Gastroesophageal sphincter (tissue), 3 donors: ENCODE results near the gene NFKB1.

Source experiments
- EP300 ChIP-seq: sonication (generic); formaldehyde crosslinking; IDR thresholded peaks from one replicate; pipeline ENCODE4 v1.6.1; 2017; ENCODE audit warnings: antibody characterized with exemption, mild to moderate bottlenecking
- POLR2AphosphoS5 ChIP-seq: sonication (generic); formaldehyde crosslinking; IDR thresholded peaks from one replicate; pipeline ENCODE4 v1.6.1; 2017; ENCODE audit warnings: antibody characterized with exemption
- TF ChIP-seq, protein P1 (sequence below), 4 experiments: fragments of 200-600 bp in 2 of 4; fragments of 450-650 bp in 2 of 4; sonication (generic) in 1 of 4; IDR thresholded peaks; one replicate each; pipeline ENCODE4 v1.5.1; 2017 to 2019; ENCODE audit warnings: antibody characterized with exemption in 4 of 4, mild to moderate bottlenecking in 2 of 4, moderate library complexity in 2 of 4

DNA sequence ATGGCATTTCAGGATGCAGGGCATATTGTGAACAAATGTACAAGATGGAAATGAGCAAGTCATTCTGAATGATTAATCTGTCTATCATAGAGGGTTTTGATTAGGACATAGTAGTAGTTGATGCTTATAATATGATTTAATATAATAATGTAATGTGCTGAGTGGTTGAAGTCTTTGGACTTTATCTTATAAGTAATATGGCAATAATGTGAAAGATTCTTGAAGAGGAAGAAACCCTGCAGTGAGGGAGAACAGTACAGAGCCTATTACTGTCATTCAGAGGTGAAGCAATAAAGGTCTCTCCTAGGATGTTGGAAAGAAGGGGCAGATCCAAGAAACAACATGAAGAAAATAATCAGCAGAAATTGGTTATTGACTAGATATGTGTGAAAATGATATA is 16.6 kb downstream of the NFKB1 start:
- TF ChIP-seq EP300 (no peak), POLR2AphosphoS5 (no peak)
- TF ChIP-seq, protein P1, sequence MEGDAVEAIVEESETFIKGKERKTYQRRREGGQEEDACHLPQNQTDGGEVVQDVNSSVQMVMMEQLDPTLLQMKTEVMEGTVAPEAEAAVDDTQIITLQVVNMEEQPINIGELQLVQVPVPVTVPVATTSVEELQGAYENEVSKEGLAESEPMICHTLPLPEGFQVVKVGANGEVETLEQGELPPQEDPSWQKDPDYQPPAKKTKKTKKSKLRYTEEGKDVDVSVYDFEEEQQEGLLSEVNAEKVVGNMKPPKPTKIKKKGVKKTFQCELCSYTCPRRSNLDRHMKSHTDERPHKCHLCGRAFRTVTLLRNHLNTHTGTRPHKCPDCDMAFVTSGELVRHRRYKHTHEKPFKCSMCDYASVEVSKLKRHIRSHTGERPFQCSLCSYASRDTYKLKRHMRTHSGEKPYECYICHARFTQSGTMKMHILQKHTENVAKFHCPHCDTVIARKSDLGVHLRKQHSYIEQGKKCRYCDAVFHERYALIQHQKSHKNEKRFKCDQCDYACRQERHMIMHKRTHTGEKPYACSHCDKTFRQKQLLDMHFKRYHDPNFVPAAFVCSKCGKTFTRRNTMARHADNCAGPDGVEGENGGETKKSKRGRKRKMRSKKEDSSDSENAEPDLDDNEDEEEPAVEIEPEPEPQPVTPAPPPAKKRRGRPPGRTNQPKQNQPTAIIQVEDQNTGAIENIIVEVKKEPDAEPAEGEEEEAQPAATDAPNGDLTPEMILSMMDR (IDR thresholded peaks at IDR 0.05) = no peak
